Common myeloid progenitor, CD34-positive (primary cell): ENCODE data around the gene RNFT2.

Experiments used
- CTCF ChIA-PET: fragments of 350-600 bp; sonication (Branson Sonifier 250); formaldehyde crosslinking; loops from one replicate; lab custom pipeline; 2021; ENCODE audit warnings: antibody characterized with exemption; lab: Charles Lee
- POLR2A ChIA-PET: fragments of 350-600 bp; sonication (Branson Sonifier 250); formaldehyde crosslinking; loops from one replicate; lab custom pipeline; 2021; ENCODE audit warnings: antibody characterized with exemption; lab: Charles Lee
- DNase-seq, 3 donors: peaks; one replicate each; pipeline versions ENCODE4 v3.0.0 to v3.0.0-alpha.2; 2013
- H3K27ac ChIP-seq, 2 experiments: 1 replicate in 1 of 2; 2 replicates in 1 of 2; pipeline ENCODE4 v1.7.0; 2013; ENCODE audit warnings: inconsistent platforms in 2 of 2, low read length in 2 of 2, mild to moderate bottlenecking in 2 of 2, low read depth in 1 of 2, moderate library complexity in 1 of 2; ENCODE audit not compliant: severe bottlenecking in 2 of 2, insufficient read depth in 1 of 2, poor library complexity in 1 of 2
- H3K27me3 ChIP-seq, 5 experiments: replicated peaks in 2 of 5; 1 replicate in 3 of 5; 2 replicates in 2 of 5; pipeline versions ENCODE4 v1.6.1 to v1.7.0; 2013; ENCODE audit warnings: low read length in 4 of 5, mild to moderate bottlenecking in 2 of 5, moderate library complexity in 2 of 5, inconsistent platforms in 1 of 5; ENCODE audit not compliant: insufficient read depth in 5 of 5, control insufficient read depth in 4 of 5
- H3K36me3 ChIP-seq, 4 experiments: 1 replicate in 2 of 4; 2 replicates in 2 of 4; pipeline versions ENCODE4 v1.6.1 to v1.7.0; 2013; ENCODE audit warnings: low read length in 3 of 4, control low read depth in 1 of 4, mild to moderate bottlenecking in 1 of 4; ENCODE audit not compliant: control insufficient read depth in 4 of 4, insufficient read depth in 4 of 4
- H3K4me1 ChIP-seq, 4 experiments: 1 replicate in 3 of 4; 2 replicates in 1 of 4; pipeline versions ENCODE4 v1.6.1 to v1.7.1; 2013; ENCODE audit warnings: low read length in 3 of 4, mild to moderate bottlenecking in 3 of 4, control low read depth in 1 of 4, inconsistent platforms in 1 of 4, moderate library complexity in 1 of 4; ENCODE audit not compliant: control insufficient read depth in 4 of 4, insufficient read depth in 4 of 4; ENCODE audit errors: control extremely low read depth in 1 of 4
- H3K4me3 ChIP-seq, 7 experiments: 1 replicate in 4 of 7; 2 replicates in 3 of 7; pipeline versions ENCODE4 v1.5.1 to v1.7.0; 2013; ENCODE audit warnings: mild to moderate bottlenecking in 7 of 7, low read length in 6 of 7, moderate library complexity in 6 of 7, inconsistent platforms in 2 of 7, low read depth in 2 of 7, control low read depth in 1 of 7; ENCODE audit not compliant: insufficient read depth in 4 of 7, control insufficient read depth in 1 of 7; ENCODE audit errors: extremely low read depth in 1 of 7
- H3K9me3 ChIP-seq, 5 experiments: 1 replicate in 4 of 5; 2 replicates in 1 of 5; pipeline versions ENCODE4 v1.6.1 to v1.7.1; 2013; ENCODE audit warnings: low read length in 4 of 5, mild to moderate bottlenecking in 2 of 5, inconsistent platforms in 1 of 5, low read depth in 1 of 5, moderate library complexity in 1 of 5; ENCODE audit not compliant: control insufficient read depth in 4 of 5, insufficient read depth in 2 of 5; ENCODE audit errors: control extremely low read depth in 1 of 5
- WGBS: methylation state at CpG from one replicate; pipeline ENCODE4 v1.1.5; 2013; ENCODE audit not compliant: insufficient coverage; 5-methylcytosine and 5-hydroxymethylcytosine counted together

The RNFT2 gene

DNA sequence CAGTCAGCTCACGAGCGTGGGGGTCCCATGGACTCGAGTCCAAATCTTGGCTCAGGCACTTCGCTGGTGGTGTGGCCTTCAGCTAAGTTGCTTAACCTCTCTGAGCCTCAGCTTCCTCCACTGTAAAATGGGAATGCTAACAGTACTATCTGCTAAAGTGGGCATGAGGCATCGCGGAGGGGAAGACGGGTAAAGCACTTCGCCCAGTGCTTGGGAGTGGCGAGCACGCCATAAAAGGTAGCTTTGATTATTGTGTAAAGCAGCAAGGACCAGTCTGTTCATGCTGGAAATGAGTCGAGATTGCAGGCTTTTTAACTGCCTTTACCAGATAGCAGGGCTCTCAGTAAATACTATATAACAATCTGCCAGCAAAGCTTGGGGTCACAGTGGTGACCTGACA is 118.6 kb downstream of the RNFT2 start:
- H3K27me3 ChIP-seq = peaks cover 0 to 25% (median 3%) of the 10 kb centered on the region in 5 experiments
- ChIA-PET CTCF (no interaction called here), POLR2A (no interaction called here)
- WGBS = 97% methylated on average over 5 of the region's 11 CpGs
- peaks cover 0 to 3% (median 2%) of the 10 kb centered on the region in 4 experiments for H3K4me1 ChIP-seq
- no peak overlapping the region for H3K4me3 ChIP-seq
- DNase-seq = no peak
- no peaks in the 10 kb centered on the region for H3K36me3 ChIP-seq
- no peaks in the 10 kb centered on the region for H3K9me3 ChIP-seq
- H3K27ac ChIP-seq = no peak overlapping the region

DNA sequence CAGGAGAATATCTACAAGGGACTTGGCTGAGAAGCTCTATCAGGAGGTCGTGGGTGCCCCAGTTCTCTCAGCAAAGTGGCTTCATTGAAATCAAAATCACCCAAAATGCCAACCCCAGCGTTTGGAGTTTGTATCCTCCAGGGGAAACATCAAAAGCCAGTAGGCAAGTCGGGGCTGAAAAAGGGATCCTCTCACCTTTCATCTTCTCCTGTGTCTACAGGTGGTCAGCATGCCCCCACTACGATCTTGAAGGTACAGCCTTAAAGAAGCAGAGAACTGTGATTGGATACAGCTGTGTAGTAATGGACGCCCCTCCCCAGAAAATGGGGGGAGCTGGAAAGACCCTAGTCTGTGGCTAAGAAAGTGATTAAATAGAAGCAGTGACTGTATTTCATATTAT is 121.0 kb downstream of the RNFT2 start:
- no peak overlapping the region for H3K4me3 ChIP-seq
- H3K27me3 ChIP-seq = peaks cover 0 to 26% (median 3%) of the 10 kb centered on the region in 5 experiments
- WGBS = 82% methylated on average over 2 of the region's 5 CpGs
- CTCF ChIA-PET = no interaction called here
- no peaks in the 10 kb centered on the region for H3K9me3 ChIP-seq
- no peak overlapping the region for H3K27ac ChIP-seq
- POLR2A ChIA-PET = no interaction called here
- H3K4me1 ChIP-seq = peaks cover 0 to 3% (median 2%) of the 10 kb centered on the region in 4 experiments
- DNase-seq = no peak
- no peaks in the 10 kb centered on the region for H3K36me3 ChIP-seq

DNA sequence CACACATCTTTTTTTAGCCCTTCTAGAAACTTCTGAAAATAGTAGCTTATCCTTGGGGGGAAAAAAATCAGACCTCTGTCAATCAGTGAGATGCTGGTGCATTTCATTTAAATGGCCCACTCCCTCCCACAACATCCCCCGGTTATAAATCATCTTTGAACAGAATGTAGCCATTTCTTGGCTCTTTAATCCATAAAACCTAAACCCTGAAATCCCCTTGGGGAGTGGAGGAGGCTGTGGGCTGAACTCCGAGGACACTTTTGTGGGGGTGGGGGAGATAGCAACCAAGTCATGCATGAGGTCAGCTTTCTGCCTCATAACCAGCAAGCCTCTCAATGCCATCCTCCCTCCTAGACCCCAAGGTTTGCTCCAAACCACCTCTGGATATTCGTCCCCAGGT is 122.1 kb downstream of the RNFT2 start:
- Histone ChIP-seq H3K4me3 (no peak overlapping the region), H3K36me3 (no peaks in the 10 kb centered on the region), H3K27me3 (peaks cover 0 to 34% (median 3%) of the 10 kb centered on the region in 5 experiments), H3K4me1 (peaks cover 0 to 3% (median 2%) of the 10 kb centered on the region in 4 experiments), H3K27ac (no peak overlapping the region), H3K9me3 (no peaks in the 10 kb centered on the region)
- CTCF ChIA-PET = no interaction called here
- POLR2A ChIA-PET = no interaction called here
- DNase-seq = no peak
- WGBS = 89% methylated on average over 1 of the region's 3 CpGs

DNA sequence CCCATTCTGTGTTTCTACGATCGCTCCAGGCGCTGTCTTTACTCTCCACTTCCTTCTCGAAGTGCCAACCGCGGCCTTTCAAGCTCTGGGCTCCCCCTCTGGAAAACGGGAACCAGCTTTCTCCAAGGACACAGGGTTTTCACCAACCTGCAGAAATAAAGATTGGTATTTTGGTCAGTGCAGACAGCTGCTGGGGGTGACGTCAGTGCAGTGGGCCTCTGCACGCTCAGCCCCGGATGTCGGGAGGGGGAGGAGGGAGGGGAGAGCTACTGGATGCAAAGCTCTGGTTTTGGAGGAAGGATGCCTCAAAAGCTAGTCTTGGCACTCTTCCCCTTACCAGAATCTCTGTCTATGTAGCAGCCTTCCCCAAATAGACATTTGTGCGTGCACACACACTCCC is 123.2 kb downstream of the RNFT2 start:
- no peak overlapping the region for H3K27ac ChIP-seq
- peak in 2 of 3 donors; percentile 63 to 66 for DNase-seq

DNA sequence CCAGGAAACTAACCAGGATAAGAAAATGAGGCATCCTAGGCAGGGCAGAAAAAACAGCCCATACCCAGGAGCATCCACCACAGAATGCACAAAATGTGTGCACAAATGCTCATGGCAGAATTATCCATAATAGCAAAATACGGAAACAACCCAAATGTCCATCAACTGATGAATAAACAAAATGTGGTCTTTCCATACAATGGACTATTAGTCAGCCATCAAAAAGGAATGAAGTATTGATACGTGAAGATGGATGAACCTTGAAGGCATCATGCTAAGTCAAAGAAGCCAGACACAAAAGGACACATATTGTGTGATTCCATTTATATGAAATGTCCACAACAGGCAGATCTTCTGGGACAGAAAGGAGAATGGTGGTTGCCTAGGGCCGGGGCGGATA is 124.1 kb downstream of the RNFT2 start:
- DNase-seq = no peak
- no peaks in the 10 kb centered on the region for H3K9me3 ChIP-seq
- CTCF ChIA-PET = no interaction called here
- no peaks in the 10 kb centered on the region for H3K36me3 ChIP-seq
- H3K27ac ChIP-seq = no peak overlapping the region
- POLR2A ChIA-PET = no interaction called here
- H3K27me3 ChIP-seq = peaks cover 0 to 34% (median 3%) of the 10 kb centered on the region in 5 experiments
- 100% methylated on average over 3 of the region's 4 CpGs for WGBS
- H3K4me3 ChIP-seq = no peak overlapping the region
- H3K4me1 ChIP-seq = peaks cover 0 to 3% (median 2%) of the 10 kb centered on the region in 4 experiments

More for the DNA sequence above, 123.2 kb downstream of the RNFT2 start:
- H3K4me1 ChIP-seq = peaks cover 0 to 3% (median 2%) of the 10 kb centered on the region in 4 experiments
- 34% methylated on average over 10 of the region's 12 CpGs for WGBS
- H3K4me3 ChIP-seq = no peak overlapping the region
- no peaks in the 10 kb centered on the region for H3K36me3 ChIP-seq
- ChIA-PET POLR2A (no interaction called here), CTCF (interaction anchor here (1.0 kb wide), 1 partner anchor 8 kb away, joined by 4 read pairs; no protein-coding TSS in a partner anchor)
- H3K9me3 ChIP-seq = no peaks in the 10 kb centered on the region
- H3K27me3 ChIP-seq = peaks cover 0 to 34% (median 3%) of the 10 kb centered on the region in 5 experiments

DNA sequence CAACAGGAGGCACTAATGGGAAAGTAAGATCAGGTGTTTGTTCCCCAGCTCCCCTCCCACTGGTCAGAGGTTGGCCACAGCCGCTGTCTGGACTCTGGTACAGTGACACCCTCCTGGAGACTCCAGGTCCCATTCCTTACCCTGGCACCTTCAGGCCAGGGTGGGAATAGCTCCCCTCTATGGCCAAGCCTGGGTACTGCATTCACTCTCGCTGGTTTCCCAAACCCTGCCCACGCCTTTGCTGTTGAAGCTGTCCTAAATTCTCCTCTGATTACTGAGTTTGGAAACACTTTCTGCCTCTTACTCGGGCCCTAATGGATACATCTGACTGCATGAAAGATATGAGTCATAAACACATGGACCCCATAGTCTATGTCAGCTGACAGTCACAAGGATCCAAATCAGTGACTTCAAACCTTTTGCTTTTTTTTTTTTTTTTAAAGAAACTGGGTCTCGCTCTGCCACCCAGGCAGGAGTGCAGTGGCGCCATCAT is 125.2 kb downstream of the RNFT2 start:
- ChIA-PET POLR2A (no interaction called here), CTCF (interaction anchor here (0.6 to 0.9 kb wide), 2 partner anchors 8 to 58 kb away, joined by 3 to 4 read pairs; no protein-coding TSS in a partner anchor)
- peak in 1 of 3 donors; percentile 6 for DNase-seq
- peaks cover 0 to 34% (median 7%) of the 10 kb centered on the region in 5 experiments for H3K27me3 ChIP-seq
- no peaks in the 10 kb centered on the region for H3K36me3 ChIP-seq
- WGBS = 24% methylated on average over 4 of the region's 6 CpGs
- H3K27ac ChIP-seq = no peak overlapping the region
- peaks cover 0 to 3% (median 2%) of the 10 kb centered on the region in 4 experiments for H3K4me1 ChIP-seq
- H3K4me3 ChIP-seq = no peak overlapping the region
- H3K9me3 ChIP-seq = no peaks in the 10 kb centered on the region

DNA sequence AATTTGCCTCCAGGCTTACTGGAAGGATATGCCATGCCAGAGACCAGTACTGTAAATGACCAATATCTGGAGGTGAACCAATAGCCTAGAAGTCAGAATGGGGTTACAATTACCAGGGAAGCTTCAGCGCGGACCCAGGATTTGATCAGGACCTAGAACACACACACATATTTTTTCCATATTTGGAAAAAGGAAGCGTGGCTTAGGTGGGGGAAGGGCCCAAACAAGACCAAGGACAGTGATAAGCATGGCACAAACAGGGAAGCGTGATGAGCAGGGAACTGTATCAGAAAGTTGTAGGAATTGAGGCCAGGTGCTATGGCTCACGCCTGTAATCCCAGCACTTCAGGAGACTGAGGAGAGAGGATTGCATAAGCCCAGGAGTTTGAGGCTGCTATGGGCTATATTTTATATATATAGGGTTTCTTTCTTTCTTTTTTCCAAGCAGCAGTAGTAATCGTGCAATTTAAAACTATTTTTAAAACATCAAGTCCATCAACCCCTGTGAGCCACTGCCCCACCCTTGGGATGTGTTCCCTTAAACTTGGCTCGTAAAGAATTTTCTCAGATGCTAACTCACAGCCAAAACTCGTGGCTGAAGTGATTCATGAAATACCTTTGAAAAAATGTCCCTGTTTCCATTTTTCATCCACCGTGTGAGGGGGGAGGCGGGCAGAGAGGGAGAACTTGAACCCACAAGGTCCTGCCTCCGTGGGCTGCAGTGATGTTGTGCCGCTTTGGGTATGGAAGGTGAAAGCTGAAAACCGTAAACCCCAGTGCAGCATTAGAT is 126.5 kb downstream of the RNFT2 start:
- WGBS = 84% methylated on average over 10 of the region's 13 CpGs
- H3K4me1 ChIP-seq = peaks cover 0 to 3% (median 2%) of the 10 kb centered on the region in 4 experiments
- DNase-seq = no peak
- H3K36me3 ChIP-seq = no peaks in the 10 kb centered on the region
- ChIA-PET CTCF (no interaction called here), POLR2A (no interaction called here)
- no peak overlapping the region for H3K4me3 ChIP-seq
- peaks cover 0 to 27% (median 7%) of the 10 kb centered on the region in 5 experiments for H3K27me3 ChIP-seq
- no peaks in the 10 kb centered on the region for H3K9me3 ChIP-seq
- no peak overlapping the region for H3K27ac ChIP-seq
